Peyer's patch (tissue), 4 donors: ENCODE measurements around the gene PSMB5.

Source experiments
- POLR2A ChIP-seq, 2 donors: fragments of 450-650 bp; IDR thresholded peaks; one replicate each; pipeline ENCODE4 v1.5.1; 2017; ENCODE audit warnings: antibody characterized with exemption in 2 of 2, mild to moderate bottlenecking in 2 of 2, moderate library complexity in 2 of 2
- TF ChIP-seq, protein P1 (sequence below), 6 experiments: fragments of 450-650 bp in 4 of 6; fragments of 200-600 bp in 2 of 6; sonication (generic) in 1 of 6; IDR thresholded peaks; one replicate each; pipeline ENCODE4 v1.5.1; 2017 to 2019; ENCODE audit warnings: antibody characterized with exemption in 6 of 6, mild to moderate bottlenecking in 3 of 6, moderate library complexity in 1 of 6

DNA sequence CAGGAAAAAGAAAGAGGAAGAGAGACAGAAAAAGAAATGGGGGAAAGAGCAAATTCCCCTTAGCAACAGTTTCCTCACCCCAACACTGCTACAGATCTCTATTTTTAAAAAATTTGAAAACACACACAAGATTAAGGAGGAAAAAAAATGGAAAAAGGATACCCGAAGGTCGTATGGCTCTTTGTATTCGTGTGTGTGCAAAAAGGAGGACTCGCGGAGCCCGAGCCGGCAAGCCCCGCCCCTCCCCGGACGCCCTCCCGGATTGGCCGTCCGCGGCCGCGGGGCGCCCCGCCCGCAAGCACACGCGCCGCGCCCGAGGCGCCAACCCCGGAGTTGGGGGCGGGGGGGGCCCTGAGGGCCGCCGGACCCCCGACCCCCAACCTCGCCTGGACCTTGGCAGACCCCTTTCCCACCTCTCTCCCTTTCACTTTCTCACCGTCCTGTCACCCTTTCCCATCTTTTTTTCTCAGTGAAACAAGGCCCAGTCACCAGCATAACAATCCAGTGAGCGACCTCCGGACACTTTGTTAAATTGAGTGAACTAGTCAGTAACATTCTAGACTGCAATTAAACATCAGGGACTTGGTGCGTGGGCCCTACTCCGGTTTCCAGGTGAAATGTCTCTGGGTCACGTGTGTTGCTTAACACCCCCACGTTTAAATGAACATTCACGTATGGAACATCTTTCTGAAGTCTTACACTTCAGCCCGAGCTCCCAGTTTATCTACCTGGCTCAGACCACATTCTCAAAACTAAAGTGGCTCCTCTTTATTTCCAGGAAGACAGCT lies 24.6 kb downstream of the PSMB5 start, which contains the start of gene C14orf93:
- TF ChIP-seq, protein P1, sequence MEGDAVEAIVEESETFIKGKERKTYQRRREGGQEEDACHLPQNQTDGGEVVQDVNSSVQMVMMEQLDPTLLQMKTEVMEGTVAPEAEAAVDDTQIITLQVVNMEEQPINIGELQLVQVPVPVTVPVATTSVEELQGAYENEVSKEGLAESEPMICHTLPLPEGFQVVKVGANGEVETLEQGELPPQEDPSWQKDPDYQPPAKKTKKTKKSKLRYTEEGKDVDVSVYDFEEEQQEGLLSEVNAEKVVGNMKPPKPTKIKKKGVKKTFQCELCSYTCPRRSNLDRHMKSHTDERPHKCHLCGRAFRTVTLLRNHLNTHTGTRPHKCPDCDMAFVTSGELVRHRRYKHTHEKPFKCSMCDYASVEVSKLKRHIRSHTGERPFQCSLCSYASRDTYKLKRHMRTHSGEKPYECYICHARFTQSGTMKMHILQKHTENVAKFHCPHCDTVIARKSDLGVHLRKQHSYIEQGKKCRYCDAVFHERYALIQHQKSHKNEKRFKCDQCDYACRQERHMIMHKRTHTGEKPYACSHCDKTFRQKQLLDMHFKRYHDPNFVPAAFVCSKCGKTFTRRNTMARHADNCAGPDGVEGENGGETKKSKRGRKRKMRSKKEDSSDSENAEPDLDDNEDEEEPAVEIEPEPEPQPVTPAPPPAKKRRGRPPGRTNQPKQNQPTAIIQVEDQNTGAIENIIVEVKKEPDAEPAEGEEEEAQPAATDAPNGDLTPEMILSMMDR (IDR thresholded peaks at IDR 0.05): no peak
- TF ChIP-seq POLR2A (IDR thresholded peaks at IDR 0.05): no peak
